NCI-H2196 (cell line): ENCODE results near the gene ZNF785.
"Not testable (repeated sequence)": the region's sequence is repeated elsewhere in the genome, so short reads cannot be mapped to it uniquely, and the experiment has no call there.

Source experiments
- DNase-seq: peaks from one replicate; lab custom pipeline; 2025; ENCODE audit not compliant: unreplicated experiment; lab: John Stamatoyannopoulos, UW

Gene ZNF785

GRCh38 chr16:30585400-30586191 is at the start of gene ZNF785:
Gene ZNF785 (minus strand): TSS chr16:30585697. CDS start chr16:30585611, 86 bp downstream.
- peak; percentile 98 for DNase-seq

GRCh38 chr16:30633526-30633925 is 48.0 kb upstream of the ZNF785 start:
- no peak for DNase-seq

- not testable (repeated sequence) for DNase-seq
These were observed 47.0 kb upstream of the ZNF785 start for GRCh38 chr16:30632454-30632853.

- DNase-seq, result peak; percentile 83
These were observed 43.4 kb upstream of the ZNF785 start for GRCh38 chr16:30628628-30629540.

- DNase-seq, result no peak
These were observed 40.7 kb upstream of the ZNF785 start for GRCh38 chr16:30626236-30626635.

GRCh38 chr16:30623536-30624283 is 38.2 kb upstream of the ZNF785 start:
- no peak for DNase-seq

- DNase-seq, result no peak
These were observed 37.0 kb upstream of the ZNF785 start for GRCh38 chr16:30622455-30623032.

GRCh38 chr16:30621765-30622164 is 36.3 kb upstream of the ZNF785 start:
- DNase-seq, result no peak

GRCh38 chr16:30620169-30620568 is 34.7 kb upstream of the ZNF785 start:
- DNase-seq, result no peak

GRCh38 chr16:30619638-30620037 is 34.1 kb upstream of the ZNF785 start:
- DNase-seq, result no peak

- DNase-seq, result no peak
These were observed 33.7 kb upstream of the ZNF785 start for GRCh38 chr16:30619202-30619601.

GRCh38 chr16:30615358-30616091 is 30.0 kb upstream of the ZNF785 start:
- DNase-seq, result peak; percentile 40

- DNase-seq, result peak; percentile 97
These were observed 24.7 kb upstream of the ZNF785 start, which contains the start of gene ZNF689 for GRCh38 chr16:30609926-30610839. Gene ZNF689 (minus strand): TSS chr16:30610389. CDS start chr16:30610041, 348 bp downstream.

- DNase-seq, result peak; percentile 32
These were observed 23.8 kb upstream of the ZNF785 start for GRCh38 chr16:30609002-30609925.

- no peak for DNase-seq
These were observed 20.5 kb upstream of the ZNF785 start for GRCh38 chr16:30606004-30606403.

GRCh38 chr16:30605158-30605557 is 19.7 kb upstream of the ZNF785 start:
- no peak for DNase-seq

GRCh38 chr16:30604316-30604947 is 18.9 kb upstream of the ZNF785 start:
- DNase-seq, result no peak
